NCI-H526 (cell line): ENCODE measurements around the gene ITPR1.

Experiments
- DNase-seq, 2 experiments: peaks; one replicate each; lab custom pipeline; 2025; lab: John Stamatoyannopoulos, UW

Gene ITPR1

DNA sequence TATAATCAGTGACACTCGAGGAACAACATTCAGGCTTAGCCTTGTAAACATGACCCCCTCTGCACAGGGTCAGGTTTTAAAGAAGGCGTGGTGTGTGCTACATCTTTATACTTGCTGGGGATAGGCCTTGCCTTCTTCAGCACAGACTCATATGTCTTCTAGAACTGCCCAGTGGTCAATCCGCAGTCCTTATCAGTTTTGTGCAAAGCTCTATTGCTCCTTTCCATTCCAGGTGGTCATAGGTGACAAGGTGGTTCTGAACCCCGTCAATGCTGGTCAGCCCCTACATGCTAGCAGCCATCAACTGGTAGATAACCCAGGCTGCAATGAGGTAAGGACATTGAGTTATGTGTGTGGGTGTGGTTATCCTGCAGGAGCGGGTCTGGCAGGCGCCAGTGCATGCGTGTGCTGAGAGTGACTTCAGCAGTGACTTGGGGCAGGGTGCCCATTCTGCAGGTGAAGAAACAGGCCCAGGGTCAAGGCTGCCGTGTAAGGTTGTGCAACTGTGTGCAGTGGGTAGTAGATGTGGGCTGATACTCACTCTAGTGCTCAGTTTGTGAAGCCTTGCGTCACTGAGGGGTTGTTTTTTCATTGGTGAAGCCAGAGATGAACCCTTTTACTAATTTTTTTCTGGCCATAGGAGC, 150.9 kb downstream of the ITPR1 start:
- no peak for DNase-seq

DNA sequence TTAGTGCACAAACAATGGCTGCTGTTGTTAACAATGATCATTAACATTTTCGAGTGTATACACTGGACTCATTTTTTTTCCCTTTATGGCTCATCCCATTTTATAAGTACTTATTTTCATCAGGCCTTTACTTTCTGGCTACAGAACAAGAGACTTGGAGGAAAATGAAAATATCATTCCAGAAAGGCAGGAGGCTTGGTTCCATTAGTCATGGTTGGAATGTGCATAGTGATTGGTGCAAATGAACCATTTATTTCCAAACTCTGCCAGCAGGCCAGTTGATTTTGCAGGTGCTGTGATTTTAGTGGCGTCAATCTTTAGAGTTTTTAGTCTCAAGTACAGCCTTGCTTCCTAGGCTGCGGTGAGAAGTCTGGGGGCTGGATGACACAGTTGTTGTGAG, 151.8 kb downstream of the ITPR1 start:
- no peak for DNase-seq

DNA sequence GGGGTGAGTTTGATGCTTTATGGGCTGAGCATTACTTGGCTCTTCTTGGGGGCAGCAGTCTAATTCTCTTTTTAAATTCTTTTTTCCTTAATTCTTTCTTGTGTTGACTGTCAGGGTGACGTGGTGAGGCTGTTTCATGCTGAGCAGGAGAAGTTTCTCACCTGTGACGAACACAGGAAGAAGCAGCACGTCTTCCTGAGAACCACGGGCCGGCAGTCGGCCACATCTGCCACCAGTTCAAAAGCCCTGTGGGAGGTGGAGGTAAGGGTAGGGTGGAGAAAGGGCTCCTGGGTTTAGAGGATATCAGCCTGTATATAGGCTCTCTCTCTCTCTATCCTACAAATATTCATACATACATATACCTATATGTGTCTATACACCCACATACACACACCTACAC, 152.3 kb downstream of the ITPR1 start:
- DNase-seq = no peak

DNA sequence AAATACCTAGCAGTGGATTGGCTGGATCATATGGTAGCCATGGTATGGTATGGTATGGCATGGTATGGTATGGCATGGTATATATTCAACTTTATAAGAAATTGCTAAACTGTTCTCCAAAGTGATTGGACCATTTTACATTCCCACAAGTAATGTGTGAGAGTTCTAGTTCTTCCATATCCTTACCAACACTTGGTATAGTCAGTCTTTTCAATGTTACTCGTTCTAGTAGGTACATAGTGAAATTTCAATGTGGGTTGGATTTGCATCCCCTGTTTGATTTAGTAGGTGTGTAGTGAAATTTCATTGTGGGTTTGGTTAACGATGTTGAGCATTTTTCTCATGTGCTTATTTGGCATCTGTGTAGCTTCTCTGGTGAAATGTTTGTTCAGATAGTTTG, 154.3 kb downstream of the ITPR1 start:
- DNase-seq = no peak

DNA sequence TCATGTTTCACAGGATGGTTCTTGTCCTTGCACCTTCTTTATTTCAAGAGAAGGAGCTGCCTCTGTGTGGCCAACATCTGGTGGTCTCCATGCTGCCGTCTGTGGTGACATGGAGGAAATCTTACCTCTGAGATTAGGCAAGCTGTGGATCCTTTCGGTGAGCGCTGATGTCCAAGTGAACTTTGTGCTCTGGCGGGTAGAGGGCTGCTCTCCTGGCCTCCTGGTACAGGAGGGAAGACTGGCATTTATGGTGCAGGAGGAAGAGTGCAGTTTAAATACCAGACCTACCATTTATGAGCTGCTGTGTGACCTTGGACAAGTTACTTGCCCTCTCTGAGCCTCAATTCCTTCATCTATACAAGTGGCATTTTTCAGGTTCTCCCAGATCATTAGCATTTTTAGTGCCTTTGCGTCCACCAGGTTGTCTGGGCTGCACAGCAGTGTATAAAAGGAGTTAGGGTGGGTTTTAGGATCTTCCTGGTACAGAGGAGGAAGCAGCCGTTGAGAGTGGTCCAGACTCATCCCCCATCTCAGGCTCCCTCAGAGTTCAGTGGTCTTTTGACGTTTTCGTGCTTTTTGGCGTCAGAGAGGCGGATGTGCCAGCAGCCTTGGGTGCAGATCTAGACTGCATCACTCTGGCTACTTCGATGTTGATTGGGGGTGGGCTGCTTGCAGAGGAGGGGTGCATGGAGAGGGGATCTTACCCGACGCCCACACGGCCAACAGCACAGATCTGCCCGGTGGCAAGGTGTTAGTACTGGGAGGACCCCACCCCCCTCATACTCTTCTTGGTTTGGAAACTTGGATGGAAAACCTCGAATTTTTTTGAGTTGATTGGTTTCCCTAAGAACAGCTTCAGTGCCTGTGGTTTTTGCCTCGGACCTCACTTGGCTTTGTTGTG, 162.2 kb downstream of the ITPR1 start:
- DNase-seq = no peak

DNA sequence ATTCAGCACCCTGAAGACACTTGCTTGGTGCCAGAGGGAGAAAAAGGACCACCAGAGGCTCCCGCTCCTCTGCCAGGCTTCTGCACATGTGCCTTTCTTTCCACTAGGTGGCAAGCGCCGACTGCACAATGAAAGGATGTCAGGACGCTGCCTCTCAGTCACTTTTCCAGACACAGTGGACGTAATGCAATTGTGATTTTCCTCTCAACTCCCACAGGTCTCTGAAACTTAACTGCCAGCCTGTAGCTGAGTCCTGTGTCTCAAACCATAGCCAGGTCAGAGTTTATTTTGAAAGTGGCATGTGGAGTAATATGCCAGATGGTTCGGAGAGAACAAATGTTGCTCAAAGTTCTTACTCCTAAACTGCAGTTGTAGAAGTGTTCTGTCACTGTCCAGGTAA, 162.9 kb downstream of the ITPR1 start:
- peak; percentile 53 to 80 for DNase-seq

DNA sequence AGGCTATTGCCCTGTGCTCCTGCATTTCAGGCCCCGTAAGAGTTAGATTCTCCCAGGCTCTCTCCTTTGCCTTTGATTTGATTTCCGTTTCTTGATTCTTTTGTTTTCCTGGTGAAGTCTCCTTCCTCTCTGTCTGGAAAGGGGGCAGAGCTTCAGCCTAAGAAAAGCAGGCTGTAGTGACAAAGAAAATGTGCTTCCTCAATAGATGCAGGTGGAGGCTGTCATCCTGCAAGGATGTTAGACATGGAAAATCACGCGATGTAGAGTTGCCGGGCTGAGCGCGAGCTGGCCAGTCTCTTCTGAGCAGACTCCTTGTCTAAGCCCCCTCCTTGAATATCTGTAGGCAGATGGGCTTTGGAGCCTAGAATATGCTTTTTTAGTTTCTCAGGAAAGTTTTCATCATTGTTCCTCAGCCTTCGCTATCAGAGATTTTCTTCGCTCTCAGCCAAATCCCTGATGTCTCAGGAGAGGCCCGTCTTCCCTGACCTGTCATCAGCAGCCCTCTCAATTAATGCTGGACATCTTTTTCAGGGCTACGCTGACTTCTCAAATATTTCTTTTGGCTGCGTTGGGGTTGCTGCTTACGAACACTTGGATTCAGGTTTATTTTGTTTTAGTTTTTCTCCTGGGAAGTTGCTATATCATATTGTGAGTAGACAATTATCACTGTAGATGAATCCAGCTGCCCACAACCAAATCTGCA, 163.6 kb downstream of the ITPR1 start:
- no peak for DNase-seq

DNA sequence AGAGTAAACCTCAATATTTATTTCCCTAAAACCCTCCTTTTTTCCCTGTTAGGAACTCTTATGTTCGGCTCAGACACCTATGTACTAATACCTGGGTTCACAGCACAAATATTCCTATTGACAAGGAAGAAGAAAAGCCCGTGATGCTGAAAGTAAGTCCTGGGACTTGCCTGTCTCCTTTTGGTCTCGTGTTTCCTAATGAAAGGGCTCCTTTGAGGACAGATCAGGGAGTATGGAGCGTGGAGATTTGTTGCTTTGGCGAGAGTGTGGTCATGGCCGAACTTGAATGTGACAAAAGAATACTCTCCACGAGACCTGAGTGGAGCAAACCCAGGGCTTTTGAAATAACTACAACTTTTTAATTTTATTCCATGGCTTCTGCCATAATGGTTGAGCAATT, 167.8 kb downstream of the ITPR1 start:
- DNase-seq = no peak

DNA sequence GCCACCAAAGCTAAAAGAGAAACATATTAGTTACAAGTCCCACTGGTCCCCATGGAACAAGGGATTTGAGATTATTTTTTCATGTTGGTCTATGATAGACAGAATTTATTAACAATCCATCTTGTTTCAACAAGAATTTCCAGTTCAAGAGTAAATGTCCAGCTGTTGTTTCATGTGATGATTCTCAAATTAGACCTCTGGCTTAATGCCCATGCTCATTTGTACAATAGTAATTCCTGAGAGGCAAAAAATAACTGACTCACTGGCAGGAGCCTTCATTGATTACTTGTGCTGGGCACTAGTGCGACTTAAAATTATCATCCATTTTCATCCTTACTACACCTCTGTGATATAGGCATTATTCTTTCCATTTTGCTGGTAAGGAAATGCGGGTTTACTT, 171.3 kb downstream of the ITPR1 start:
- no peak for DNase-seq

DNA sequence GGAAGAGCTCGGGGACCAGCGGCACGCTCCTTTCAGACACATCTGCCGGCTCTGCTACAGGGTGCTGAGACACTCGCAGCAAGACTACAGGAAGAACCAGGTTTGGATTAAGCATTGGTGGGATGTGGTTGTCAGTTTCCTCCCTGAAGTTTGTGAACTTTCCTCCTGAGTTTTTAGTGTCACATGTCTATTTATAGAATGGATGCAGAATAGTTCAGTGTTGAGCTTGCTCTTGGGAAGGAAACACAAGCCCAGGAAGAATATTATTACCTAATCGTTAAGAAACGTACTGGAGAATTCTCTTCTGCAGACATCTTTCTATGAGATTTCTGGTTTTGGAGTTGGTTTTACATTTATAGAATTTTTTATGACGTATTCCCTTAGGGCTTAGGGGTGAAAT, 172.0 kb downstream of the ITPR1 start:
- DNase-seq = no peak

DNA sequence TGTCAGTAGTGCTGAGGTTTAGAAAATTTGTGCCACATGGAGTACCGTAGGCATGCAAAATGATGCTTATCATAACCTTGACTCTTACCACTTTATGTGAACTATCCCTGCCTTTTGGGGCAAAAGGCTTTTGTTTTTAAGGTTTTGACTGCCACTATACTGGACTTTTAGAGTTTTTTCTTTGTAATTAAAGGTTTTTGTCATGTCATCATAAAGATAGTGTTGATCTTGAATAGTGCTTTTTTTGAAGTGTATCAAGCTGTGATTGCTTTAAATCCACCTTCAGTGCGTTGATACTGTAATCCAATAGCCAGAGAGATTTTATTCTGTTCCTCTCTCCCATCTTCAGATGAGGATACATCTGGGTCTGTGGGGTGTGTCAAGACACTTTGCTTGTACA, 172.9 kb downstream of the ITPR1 start:
- DNase-seq = no peak

DNA sequence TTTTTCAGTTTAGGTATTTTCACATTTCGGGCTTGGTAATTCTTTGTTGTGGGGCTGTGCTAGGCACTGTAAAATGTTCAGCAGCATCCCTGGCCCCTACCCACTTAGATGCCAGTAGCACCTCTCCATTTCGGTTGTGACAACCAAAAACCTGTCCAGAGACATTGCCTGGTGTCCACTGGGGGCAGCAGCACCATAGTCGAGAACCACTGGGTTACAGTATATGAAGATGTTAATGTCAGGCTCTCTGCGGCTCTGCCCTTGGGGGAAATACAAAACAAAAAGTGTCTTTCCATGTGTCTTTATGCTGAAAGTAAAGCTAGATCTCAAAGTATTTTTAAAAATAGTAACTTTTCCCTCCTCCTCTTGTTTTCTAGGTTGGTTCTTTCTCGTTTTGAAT, 177.2 kb downstream of the ITPR1 start:
- peak in 1 of 2 experiments; percentile 44 for DNase-seq

DNA sequence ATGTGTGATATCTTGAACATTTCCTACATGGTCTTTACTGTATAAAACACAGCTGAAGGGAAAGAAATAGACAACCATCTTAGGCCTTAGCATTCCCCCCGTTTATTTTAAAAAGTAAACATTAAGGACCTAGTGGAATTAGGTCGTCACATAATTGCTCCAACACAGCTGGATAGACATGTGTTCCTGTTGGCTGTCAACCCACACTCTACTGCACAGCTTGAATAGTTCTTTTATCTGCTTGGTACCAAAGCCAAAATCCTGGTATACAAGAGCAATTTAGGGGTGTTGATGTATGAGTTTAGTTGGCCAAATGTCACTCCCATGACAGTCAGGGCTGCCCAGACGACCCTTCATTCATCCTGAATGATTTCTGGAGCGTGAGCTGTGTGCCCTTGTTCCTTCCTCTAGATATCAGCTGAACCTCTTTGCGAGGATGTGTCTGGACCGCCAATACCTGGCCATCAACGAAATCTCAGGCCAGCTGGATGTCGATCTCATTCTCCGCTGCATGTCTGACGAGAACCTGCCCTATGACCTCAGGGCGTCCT, 179.7 kb downstream of the ITPR1 start:
- DNase-seq = no peak

DNA sequence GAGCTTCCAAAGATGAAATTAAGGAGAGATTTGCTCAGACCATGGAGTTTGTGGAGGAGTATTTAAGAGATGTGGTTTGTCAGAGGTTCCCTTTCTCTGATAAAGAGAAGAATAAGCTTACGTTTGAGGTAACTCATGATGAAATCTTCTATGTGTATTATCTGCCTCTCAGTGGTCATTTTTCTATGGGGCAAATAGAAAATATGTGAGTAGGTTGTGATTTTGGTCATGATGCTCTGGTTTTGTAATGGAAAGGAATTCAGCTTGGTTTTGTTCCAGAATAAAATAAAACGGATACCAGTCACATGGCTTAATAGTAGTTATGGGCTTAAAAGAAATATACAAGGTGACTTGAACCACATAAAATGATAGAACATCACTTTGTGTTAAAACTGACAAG, 181.1 kb downstream of the ITPR1 start:
- no peak for DNase-seq

DNA sequence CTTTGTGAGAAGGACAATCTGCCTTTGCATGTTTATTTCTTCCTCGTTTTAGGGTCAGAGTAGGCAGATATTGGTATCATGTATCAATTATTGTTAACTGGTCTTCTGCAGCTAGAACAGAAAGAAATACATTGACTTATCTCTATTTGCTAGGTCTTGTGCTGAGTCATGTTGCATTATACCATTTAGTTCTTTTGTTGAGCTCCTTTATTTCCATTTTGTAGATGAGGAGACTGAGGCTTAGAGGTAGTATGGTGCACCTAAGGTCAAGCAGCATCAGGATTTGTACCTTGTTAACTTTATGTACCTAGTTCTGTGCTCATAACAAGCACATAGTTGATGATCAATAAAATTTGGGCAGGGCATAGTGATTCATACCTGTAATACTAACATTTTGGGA, 182.6 kb downstream of the ITPR1 start:
- no peak for DNase-seq

DNA sequence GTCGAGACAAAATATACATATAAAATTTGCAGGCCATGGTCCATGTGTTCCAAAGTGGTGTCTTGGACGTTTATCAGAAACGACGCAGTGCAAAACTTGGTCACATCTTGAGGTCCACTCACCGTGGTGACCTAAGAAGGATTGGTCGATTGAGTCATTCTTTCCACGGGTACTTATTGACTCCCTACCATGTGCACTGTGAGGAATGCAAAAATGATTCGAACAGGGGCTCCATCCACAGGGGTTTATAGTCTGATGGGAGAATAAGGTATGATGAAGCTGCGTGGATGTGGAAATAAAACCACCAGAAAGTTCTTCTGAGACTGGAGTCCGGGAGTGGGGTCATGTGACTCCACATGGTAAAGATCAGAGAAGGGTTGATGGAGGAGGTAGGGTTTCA, 185.2 kb downstream of the ITPR1 start:
- no peak for DNase-seq

DNA sequence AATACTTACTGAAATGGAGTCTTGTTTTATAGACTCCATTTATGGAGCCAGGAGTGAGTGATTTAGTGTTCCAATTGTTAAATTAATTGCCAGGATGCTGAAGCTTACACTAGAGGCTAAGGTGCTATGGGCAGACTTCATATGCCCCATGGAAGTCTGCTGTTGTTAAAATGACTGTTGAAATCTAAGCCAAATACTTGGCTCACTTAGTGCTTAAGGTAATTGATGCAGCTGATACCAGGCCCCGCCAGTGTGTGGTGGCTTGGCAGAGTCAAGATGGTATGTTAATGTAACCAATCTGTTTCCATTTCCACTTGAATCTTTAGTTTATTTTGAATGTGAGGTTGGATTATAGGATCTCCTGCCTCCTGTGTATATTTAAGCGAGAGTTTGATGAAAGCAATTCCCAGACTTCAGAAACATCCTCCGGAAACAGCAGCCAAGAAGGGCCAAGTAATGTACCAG, 187.1 kb downstream of the ITPR1 start:
- no peak for DNase-seq

DNA sequence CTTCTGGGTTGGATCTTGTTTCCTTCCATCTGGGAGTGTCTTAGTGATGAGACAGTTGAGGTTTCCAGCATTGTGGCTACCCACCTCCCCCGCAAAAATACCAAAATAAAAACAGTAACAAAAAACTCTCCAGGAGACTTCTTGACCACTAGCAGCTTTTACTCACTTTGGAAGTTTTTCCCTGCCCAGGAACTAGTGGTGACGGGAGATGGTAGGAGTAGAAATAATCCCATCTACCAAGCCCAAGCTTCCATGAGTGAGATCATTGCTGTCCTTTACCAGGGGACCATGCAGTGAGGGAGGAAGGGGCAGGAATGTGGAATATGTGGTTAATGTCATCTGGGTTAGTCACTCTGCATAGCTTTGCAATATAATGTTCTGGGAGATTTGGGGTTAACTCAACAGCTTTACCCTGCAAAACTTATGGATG, 187.7 kb downstream of the ITPR1 start:
- no peak for DNase-seq

DNA sequence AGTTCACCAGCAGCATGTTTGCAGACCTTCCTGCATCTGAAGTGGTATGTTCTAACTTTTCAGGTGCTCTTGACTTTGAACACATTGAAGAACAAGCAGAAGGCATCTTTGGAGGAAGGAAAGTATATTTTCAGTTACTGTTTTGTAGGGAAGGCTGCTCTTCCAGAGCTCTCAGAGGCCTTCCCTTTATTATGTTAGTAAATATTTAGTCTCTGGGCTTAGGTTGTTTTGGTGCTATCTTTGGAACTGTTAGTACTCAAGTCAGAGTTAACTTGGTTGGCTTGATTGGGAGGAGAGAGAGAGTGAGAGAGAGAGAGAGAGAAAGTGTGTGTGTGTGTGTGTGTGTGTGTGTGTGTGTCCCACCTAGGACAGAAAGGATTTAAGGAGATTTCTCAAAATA, 188.2 kb downstream of the ITPR1 start:
- DNase-seq = no peak

DNA sequence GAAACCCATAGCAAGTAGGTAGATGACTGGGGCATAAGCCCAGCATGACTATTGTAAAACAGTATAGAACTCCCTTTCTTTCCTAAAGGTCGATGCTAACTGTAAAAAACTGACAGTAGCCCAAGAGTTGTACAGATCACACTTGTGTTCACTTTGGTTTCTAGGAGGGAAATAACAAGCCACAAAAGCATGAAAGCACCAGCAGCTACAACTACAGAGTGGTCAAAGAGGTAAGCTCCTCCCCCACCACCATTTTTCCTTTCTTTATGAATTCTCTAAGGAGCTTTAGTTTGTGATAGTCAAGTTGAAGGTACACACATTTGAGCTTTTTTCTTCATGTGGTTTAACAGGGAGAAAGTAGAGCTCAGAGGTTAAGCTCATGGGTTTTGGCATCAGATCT, 191.0 kb downstream of the ITPR1 start:
- DNase-seq = no peak

DNA sequence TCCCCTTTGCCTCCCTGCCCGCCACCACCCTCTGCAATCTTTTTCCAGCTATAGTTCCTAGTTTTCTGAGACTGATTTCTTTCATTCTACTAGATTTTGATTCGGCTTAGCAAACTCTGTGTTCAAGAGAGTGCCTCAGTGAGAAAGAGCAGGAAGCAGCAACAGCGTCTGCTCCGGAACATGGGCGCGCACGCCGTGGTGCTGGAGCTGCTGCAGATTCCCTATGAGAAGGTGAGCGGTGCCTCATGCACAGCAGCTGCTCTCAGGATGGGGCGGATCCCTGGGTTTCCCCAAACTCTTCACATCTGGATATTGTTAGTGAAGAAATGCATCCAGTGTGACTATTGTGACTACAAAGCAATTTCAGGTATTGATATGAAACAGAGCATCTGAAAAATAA, 191.8 kb downstream of the ITPR1 start:
- DNase-seq = no peak

DNA sequence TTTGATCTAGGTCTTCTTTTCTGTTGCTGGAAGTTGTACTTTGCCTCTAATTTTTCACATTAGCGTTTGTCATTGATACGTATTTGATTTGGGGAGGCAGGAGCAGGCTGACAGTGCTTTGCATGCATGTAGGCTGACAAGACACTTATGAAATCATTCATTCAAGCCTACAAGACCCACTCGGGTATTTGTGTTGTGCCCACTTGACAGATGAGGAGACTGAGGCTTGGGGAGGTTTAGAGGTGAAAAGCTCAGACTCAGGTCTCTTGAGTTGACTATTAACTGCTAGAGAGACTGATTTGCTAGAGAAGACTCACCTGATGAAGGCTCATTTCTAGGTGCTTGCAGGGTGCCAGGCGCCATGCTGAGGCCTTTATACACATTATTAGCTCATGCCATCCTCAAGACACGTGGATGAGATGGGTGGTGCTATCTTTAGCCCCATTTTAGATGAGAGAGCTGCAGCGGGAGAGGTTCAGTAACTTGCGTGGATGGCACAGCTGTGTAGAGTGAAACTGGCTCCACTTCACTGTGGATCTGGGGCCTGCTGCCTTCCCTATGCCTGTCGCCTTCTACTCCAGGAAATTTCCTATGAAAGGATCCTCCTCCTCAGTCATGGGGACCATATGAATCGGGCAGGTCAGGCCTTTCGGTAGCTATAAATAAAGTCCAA, 192.7 kb downstream of the ITPR1 start:
- DNase-seq = no peak
